HL-60 (cell line): Measurements from ENCODE around the gene FANCC.

ENCODE experiments used
- CTCF ChIP-seq: IDR thresholded peaks from one replicate; pipeline ENCODE4 v1.5.1; 2011; ENCODE audit warnings: low read length, control low read depth, inconsistent platforms; ENCODE audit not compliant: insufficient read depth
- GABPA ChIP-seq: IDR thresholded peaks from 2 replicates; pipeline ENCODE4 v1.6.1; 2012; ENCODE audit warnings: low read depth
- POLR2AphosphoS5 ChIP-seq: IDR thresholded peaks from 2 replicates; pipeline ENCODE4 v1.6.1; 2012; ENCODE audit warnings: low read depth
- SPI1 ChIP-seq: IDR thresholded peaks from 2 replicates; pipeline ENCODE4 v1.6.1; 2012; ENCODE audit warnings: low read depth, mild to moderate bottlenecking, borderline replicate concordance
- TF ChIP-seq, protein P1 (sequence below): IDR thresholded peaks from 2 replicates; pipeline ENCODE4 v1.6.1; 2012; ENCODE audit warnings: low read depth; ENCODE audit not compliant: insufficient replicate concordance

DNA sequence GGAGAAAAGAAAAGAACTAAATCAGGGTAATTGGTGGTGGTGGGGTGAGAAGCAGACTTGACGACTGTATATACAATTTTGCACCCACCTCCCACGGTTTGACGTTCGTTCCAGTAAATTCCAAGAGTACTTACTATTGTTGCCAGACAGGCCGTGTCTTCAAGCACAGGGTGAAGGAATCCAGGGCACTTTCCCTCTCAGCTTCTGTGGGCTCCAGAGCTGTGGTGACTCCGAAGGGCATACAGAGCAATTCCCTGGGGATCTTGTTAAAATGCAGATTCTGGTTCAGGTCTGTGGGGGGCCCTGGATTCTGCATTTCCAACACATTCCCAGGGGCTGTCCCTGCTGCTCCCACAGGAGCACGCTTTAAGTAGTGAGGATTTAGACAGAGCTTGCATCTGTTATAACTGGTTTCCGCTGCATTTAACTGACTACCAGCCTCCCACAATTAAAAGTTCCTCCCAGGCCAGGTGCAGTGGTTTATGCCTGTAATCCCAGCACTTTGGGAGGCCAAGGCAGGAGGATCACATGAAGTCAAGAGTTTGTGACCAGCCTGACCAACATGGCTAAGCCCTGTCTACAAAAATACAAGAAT is 49.3 kb upstream of the FANCC start:
- TF ChIP-seq CTCF (no peak), SPI1 (no peak), POLR2AphosphoS5 (no peak), GABPA (no peak)
- TF ChIP-seq, protein P1, sequence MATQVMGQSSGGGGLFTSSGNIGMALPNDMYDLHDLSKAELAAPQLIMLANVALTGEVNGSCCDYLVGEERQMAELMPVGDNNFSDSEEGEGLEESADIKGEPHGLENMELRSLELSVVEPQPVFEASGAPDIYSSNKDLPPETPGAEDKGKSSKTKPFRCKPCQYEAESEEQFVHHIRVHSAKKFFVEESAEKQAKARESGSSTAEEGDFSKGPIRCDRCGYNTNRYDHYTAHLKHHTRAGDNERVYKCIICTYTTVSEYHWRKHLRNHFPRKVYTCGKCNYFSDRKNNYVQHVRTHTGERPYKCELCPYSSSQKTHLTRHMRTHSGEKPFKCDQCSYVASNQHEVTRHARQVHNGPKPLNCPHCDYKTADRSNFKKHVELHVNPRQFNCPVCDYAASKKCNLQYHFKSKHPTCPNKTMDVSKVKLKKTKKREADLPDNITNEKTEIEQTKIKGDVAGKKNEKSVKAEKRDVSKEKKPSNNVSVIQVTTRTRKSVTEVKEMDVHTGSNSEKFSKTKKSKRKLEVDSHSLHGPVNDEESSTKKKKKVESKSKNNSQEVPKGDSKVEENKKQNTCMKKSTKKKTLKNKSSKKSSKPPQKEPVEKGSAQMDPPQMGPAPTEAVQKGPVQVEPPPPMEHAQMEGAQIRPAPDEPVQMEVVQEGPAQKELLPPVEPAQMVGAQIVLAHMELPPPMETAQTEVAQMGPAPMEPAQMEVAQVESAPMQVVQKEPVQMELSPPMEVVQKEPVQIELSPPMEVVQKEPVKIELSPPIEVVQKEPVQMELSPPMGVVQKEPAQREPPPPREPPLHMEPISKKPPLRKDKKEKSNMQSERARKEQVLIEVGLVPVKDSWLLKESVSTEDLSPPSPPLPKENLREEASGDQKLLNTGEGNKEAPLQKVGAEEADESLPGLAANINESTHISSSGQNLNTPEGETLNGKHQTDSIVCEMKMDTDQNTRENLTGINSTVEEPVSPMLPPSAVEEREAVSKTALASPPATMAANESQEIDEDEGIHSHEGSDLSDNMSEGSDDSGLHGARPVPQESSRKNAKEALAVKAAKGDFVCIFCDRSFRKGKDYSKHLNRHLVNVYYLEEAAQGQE: no peak
